Measurements from ENCODE around the gene XIAP.
"Not testable (repeated sequence)": the region's sequence is repeated elsewhere in the genome, so short reads cannot be mapped to it uniquely, and the experiment has no call there.

The XIAP gene

GRCh38 chrX:123846577-123847038 lies 13.2 kb upstream of the XIAP start:
- Histone ChIP-seq H3K9me3 (ENCODE audit: low read length) (no peaks in the 10 kb centered on the region), H3K27me3 (ENCODE audit: control insufficient read depth in 1 of 2, insufficient read depth in 2 of 2, low read length in 2 of 2) (no peaks in the 10 kb centered on the region), H3K4me1 (ENCODE audit: insufficient read depth, low read length) (no peaks in the 10 kb centered on the region), H3K27ac (ENCODE audit: low read depth, low read length) (no peak overlapping the region), H3K9ac (ENCODE audit: low read length) (no peak overlapping the region), H3K36me3 (ENCODE audit: insufficient read depth, low read length) (no peaks in the 10 kb centered on the region), H3K4me3 (ENCODE audit: low read depth in 1 of 2, low read length in 2 of 2) (no peak overlapping the region)

GRCh38 chrX:123847056-123847455 lies 12.8 kb upstream of the XIAP start:
- no peaks in the 10 kb centered on the region for H3K9me3 ChIP-seq (ENCODE audit: low read length)
- no peaks in the 10 kb centered on the region for H3K27me3 ChIP-seq (ENCODE audit: control insufficient read depth in 1 of 2, insufficient read depth in 2 of 2, low read length in 2 of 2)
- no peaks in the 10 kb centered on the region for H3K36me3 ChIP-seq (ENCODE audit: insufficient read depth, low read length)
- no peak overlapping the region for H3K9ac ChIP-seq (ENCODE audit: low read length)
- H3K4me3 ChIP-seq (ENCODE audit: low read depth in 1 of 2, low read length in 2 of 2) = no peak overlapping the region
- no peaks in the 10 kb centered on the region for H3K4me1 ChIP-seq (ENCODE audit: insufficient read depth, low read length)
- no peak overlapping the region for H3K27ac ChIP-seq (ENCODE audit: low read depth, low read length)

GRCh38 chrX:123849096-123849495 lies 10.8 kb upstream of the XIAP start:
- H3K9ac ChIP-seq (ENCODE audit: low read length) = no peak overlapping the region
- H3K4me3 ChIP-seq (ENCODE audit: low read depth in 1 of 2, low read length in 2 of 2) = no peak overlapping the region
- no peaks in the 10 kb centered on the region for H3K9me3 ChIP-seq (ENCODE audit: low read length)
- H3K27me3 ChIP-seq (ENCODE audit: control insufficient read depth in 1 of 2, insufficient read depth in 2 of 2, low read length in 2 of 2) = no peaks in the 10 kb centered on the region
- H3K27ac ChIP-seq (ENCODE audit: low read depth, low read length) = no peak overlapping the region
- no peaks in the 10 kb centered on the region for H3K36me3 ChIP-seq (ENCODE audit: insufficient read depth, low read length)
- no peaks in the 10 kb centered on the region for H3K4me1 ChIP-seq (ENCODE audit: insufficient read depth, low read length)

DNA sequence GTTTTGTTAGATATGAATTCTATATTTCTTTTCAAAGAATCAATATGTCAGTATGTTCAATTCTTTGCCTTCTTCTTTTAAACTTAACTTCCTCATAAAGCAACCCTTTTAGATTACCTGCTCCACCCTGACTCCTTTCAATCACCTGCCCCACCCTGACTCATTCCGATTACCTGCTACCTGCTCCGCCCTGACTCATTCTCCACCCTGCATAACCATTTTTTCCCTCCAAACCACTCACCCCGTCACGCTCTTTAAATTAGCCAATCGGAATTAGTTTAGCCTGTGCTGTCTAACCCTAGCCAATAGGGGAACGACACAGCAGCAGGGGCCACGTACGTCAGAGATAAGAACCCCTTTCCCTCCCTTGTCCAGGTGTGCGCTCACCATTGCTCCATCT lies 9.9 kb upstream of the XIAP start:
- H3K27me3 ChIP-seq (ENCODE audit: control insufficient read depth in 1 of 2, insufficient read depth in 2 of 2, low read length in 2 of 2); H3K4me3 ChIP-seq (ENCODE audit: low read depth in 1 of 2, low read length in 2 of 2); H3K4me1 ChIP-seq (ENCODE audit: insufficient read depth, low read length); H3K9me3 ChIP-seq (ENCODE audit: low read length); H3K27ac ChIP-seq (ENCODE audit: low read depth, low read length); H3K36me3 ChIP-seq (ENCODE audit: insufficient read depth, low read length); H3K9ac ChIP-seq (ENCODE audit: low read length): not testable (repeated sequence)

DNA sequence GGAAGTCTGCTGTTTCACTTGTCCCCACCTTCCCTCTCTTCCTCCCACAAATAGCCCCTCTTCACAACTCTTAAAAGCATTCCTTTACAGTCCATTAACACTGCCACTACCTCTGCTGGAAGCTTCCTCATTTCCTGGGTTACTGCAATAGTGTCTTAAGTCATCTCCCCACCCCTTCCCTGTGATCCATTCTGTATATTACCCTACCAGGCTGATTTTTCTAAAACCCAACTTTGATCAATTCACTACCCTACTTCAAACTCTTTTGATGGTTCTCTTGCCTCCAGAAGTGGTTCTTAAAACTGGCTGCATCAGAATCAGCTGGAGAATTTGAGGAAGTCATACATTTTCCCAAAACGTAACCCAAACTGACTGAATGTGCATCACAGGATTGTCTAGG lies 8.8 kb upstream of the XIAP start:
- H3K27me3 ChIP-seq (ENCODE audit: control insufficient read depth in 1 of 2, insufficient read depth in 2 of 2, low read length in 2 of 2) = no peaks in the 10 kb centered on the region
- H3K36me3 ChIP-seq (ENCODE audit: insufficient read depth, low read length) = no peaks in the 10 kb centered on the region
- no peak overlapping the region for H3K4me3 ChIP-seq (ENCODE audit: low read depth in 1 of 2, low read length in 2 of 2)
- no peaks in the 10 kb centered on the region for H3K4me1 ChIP-seq (ENCODE audit: insufficient read depth, low read length)
- no peak overlapping the region for H3K9ac ChIP-seq (ENCODE audit: low read length)
- no peak overlapping the region for H3K27ac ChIP-seq (ENCODE audit: low read depth, low read length)
- no peaks in the 10 kb centered on the region for H3K9me3 ChIP-seq (ENCODE audit: low read length)

- Histone ChIP-seq H3K4me3 (ENCODE audit: low read depth in 1 of 2, low read length in 2 of 2) (no peak overlapping the region), H3K9me3 (ENCODE audit: low read length) (no peaks in the 10 kb centered on the region), H3K9ac (ENCODE audit: low read length) (no peak overlapping the region), H3K27ac (ENCODE audit: low read depth, low read length) (no peak overlapping the region), H3K36me3 (ENCODE audit: insufficient read depth, low read length) (no peaks in the 10 kb centered on the region), H3K4me1 (ENCODE audit: insufficient read depth, low read length) (no peaks in the 10 kb centered on the region), H3K27me3 (ENCODE audit: control insufficient read depth in 1 of 2, insufficient read depth in 2 of 2, low read length in 2 of 2) (no peaks in the 10 kb centered on the region)
Observed at GRCh38 chrX:123854329-123854728, 5.5 kb upstream of the XIAP start.

- Histone ChIP-seq H3K9ac (ENCODE audit: low read length) (peak overlapping the region; percentile 6), H3K4me1 (ENCODE audit: insufficient read depth, low read length) (no peaks in the 10 kb centered on the region), H3K27ac (ENCODE audit: low read depth, low read length) (peak overlapping the region; percentile 35), H3K4me3 (ENCODE audit: low read depth in 1 of 2, low read length in 2 of 2) (peak overlapping the region; percentile 50 to 91), H3K9me3 (ENCODE audit: low read length) (no peaks in the 10 kb centered on the region), H3K27me3 (ENCODE audit: control insufficient read depth in 1 of 2, insufficient read depth in 2 of 2, low read length in 2 of 2) (no peaks in the 10 kb centered on the region), H3K36me3 (ENCODE audit: insufficient read depth, low read length) (no peaks in the 10 kb centered on the region)
Observed at GRCh38 chrX:123859409-123859845, 426 bp upstream of the XIAP start.

DNA sequence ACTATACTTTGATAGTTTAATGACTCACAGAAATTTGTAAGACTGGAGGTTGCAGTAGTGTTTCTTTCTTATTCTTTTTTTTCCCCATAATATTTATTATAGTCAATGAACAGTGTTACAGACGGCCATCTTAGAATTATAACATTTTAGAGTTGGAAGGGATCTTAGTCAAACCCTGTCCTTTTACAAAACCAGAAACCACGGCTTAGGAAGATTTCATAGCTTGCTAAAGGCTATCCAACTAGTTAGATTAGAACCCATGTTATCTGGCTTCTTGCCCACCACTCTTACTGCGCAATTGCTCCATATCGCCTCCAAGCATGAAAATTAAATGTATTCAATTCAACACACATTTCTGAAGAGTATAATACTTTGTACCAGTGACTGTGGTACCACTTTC lies 1.1 kb downstream of the XIAP start:
- Histone ChIP-seq H3K9me3 (ENCODE audit: low read length) (no peaks in the 10 kb centered on the region), H3K27ac (ENCODE audit: low read depth, low read length) (peak overlapping the region; percentile 76), H3K36me3 (ENCODE audit: insufficient read depth, low read length) (no peaks in the 10 kb centered on the region), H3K27me3 (ENCODE audit: control insufficient read depth in 1 of 2, insufficient read depth in 2 of 2, low read length in 2 of 2) (no peaks in the 10 kb centered on the region), H3K4me3 (ENCODE audit: low read depth in 1 of 2, low read length in 2 of 2) (peak overlapping the region; percentile 50 to 91), H3K9ac (ENCODE audit: low read length) (peak overlapping the region; percentile 46), H3K4me1 (ENCODE audit: insufficient read depth, low read length) (no peaks in the 10 kb centered on the region)

DNA sequence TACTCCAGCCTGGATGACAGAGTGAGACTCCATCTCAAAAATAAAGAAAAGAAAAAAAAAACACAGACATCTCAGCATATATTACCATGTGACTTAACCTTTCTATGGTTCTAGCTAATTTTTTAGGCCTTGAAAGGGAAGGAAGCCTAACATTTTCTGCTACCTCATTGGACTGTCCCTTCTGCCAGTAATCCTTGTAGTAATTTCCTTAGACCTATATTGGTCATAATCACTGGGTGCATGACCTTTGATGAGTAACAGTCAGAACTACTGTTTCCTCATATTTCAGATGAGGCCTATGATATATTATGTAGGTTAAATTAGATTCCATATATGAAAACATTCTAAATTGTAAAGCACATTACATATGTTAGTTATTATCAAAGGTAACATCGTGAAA lies 9.6 kb downstream of the XIAP start:
- Histone ChIP-seq H3K27ac (ENCODE audit: low read depth, low read length) (no peak overlapping the region), H3K4me1 (ENCODE audit: insufficient read depth, low read length) (no peaks in the 10 kb centered on the region), H3K27me3 (ENCODE audit: control insufficient read depth in 1 of 2, insufficient read depth in 2 of 2, low read length in 2 of 2) (no peaks in the 10 kb centered on the region), H3K9me3 (ENCODE audit: low read length) (no peaks in the 10 kb centered on the region), H3K9ac (ENCODE audit: low read length) (no peak overlapping the region), H3K4me3 (ENCODE audit: low read depth in 1 of 2, low read length in 2 of 2) (no peak overlapping the region), H3K36me3 (ENCODE audit: insufficient read depth, low read length) (no peaks in the 10 kb centered on the region)

GRCh38 chrX:123871309-123871708 lies 11.5 kb downstream of the XIAP start:
- H3K4me1 ChIP-seq (ENCODE audit: insufficient read depth, low read length) = no peaks in the 10 kb centered on the region
- H3K27me3 ChIP-seq (ENCODE audit: control insufficient read depth in 1 of 2, insufficient read depth in 2 of 2, low read length in 2 of 2) = no peaks in the 10 kb centered on the region
- no peaks in the 10 kb centered on the region for H3K9me3 ChIP-seq (ENCODE audit: low read length)
- no peak overlapping the region for H3K27ac ChIP-seq (ENCODE audit: low read depth, low read length)
- no peaks in the 10 kb centered on the region for H3K36me3 ChIP-seq (ENCODE audit: insufficient read depth, low read length)
- H3K4me3 ChIP-seq (ENCODE audit: low read depth in 1 of 2, low read length in 2 of 2) = no peak overlapping the region
- no peak overlapping the region for H3K9ac ChIP-seq (ENCODE audit: low read length)

DNA sequence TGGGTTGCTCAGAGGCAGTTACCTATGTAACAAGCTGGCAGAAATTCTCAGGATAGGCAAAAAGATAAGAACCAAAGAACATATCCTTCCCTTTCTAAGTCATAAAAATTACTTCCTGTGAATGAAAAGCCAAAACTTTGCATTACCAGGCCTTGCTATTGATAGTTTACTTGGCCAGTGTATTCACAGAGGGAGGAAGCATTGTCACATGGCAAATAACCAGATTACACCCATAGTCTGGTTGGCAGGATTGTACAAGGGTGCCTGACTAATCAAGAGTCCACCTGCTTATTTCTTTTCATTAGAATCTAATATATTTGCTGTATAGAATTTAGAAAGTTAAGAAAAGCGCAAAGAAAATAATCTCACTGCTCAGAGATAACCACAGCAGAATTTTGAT lies 14.1 kb downstream of the XIAP start:
- no peak overlapping the region for H3K4me3 ChIP-seq (ENCODE audit: low read depth in 1 of 2, low read length in 2 of 2)
- H3K4me1 ChIP-seq (ENCODE audit: insufficient read depth, low read length) = no peaks in the 10 kb centered on the region

DNA sequence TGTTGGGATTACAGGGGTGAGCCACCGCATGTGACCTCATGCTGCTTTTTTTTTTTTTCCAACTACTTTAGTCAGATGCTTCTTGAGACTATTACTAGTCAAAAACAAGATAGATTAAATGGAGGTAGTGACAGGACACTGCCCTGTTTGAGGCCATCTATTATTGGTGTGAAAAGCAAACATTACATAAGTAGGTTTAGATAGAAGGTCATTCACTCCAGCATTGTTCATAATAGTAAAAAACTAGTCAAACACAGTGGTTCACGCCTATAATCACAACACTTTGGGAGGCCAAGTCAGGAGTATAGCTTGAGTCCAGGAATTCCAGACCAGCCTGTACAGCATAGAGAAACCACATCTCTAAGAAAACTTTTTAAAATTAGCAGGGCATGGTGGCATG lies 16.3 kb downstream of the XIAP start:
- Histone ChIP-seq H3K4me3 (ENCODE audit: low read depth in 1 of 2, low read length in 2 of 2) (no peak overlapping the region), H3K9ac (ENCODE audit: low read length) (no peak overlapping the region), H3K36me3 (ENCODE audit: insufficient read depth, low read length) (no peaks in the 10 kb centered on the region), H3K27me3 (ENCODE audit: control insufficient read depth in 1 of 2, insufficient read depth in 2 of 2, low read length in 2 of 2) (no peaks in the 10 kb centered on the region), H3K4me1 (ENCODE audit: insufficient read depth, low read length) (no peaks in the 10 kb centered on the region), H3K27ac (ENCODE audit: low read depth, low read length) (no peak overlapping the region), H3K9me3 (ENCODE audit: low read length) (no peaks in the 10 kb centered on the region)

More for the DNA sequence above, 14.1 kb downstream of the XIAP start:
- Histone ChIP-seq H3K9ac (ENCODE audit: low read length) (no peak overlapping the region), H3K9me3 (ENCODE audit: low read length) (no peaks in the 10 kb centered on the region), H3K27me3 (ENCODE audit: control insufficient read depth in 1 of 2, insufficient read depth in 2 of 2, low read length in 2 of 2) (no peaks in the 10 kb centered on the region), H3K27ac (ENCODE audit: low read depth, low read length) (no peak overlapping the region), H3K36me3 (ENCODE audit: insufficient read depth, low read length) (no peaks in the 10 kb centered on the region)

Data from muscle layer of colon (tissue), 2 donors.